Activated CD4-positive, alpha-beta T cell treated with anti-CD3 and anti-CD28 coated beads, Interleukin-2, amount 50 U/mL, for 16 hours (primary cell): ENCODE data around the gene ALX3.
A peak's percentile ranks its signal among the peaks of the same experiment; 100 is the strongest.

Experiments
- DNase-seq: peaks from one replicate; pipeline ENCODE4 v3.0.0-alpha.2; 2020

The ALX3 gene

DNA sequence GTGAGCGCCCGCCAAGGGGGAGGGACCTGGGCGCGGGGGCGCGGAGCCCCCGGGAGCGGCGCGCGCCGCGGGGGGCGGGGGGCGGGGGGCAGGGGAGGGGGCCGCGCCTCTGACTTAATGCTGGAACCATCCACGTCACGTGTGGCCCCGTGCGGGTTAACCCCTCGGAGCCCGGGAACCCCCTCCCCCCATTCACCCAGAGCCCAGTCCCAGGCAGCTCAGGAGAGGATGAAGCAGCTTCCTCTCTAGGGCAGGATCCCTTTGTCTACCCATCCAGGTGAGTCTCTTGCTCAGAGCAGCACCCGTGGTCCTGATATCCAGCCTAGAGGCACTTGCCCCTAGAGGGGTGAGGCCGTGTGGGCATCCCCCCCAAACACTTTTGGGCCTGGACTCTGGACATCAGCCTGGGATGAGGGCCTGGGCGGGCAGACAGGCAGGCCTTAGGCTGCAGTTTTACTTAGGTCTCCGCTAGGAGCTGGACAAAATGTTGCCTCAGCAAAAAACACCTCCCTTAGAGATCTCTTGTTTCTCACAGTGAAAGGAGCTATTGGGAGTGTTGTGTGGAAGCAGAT lies at the start of gene ALX3:
Gene ALX3, minus strand, starts transcription at position 2 of the 572 bp plus-strand sequence. CDS start 60 bp downstream, outside the sequence.
- no peak for DNase-seq

- DNase-seq = no peak
Observed at GRCh38 chr1:110119843-110120242, 49.4 kb upstream of the ALX3 start.

GRCh38 chr1:110118636-110119396 lies 48.3 kb upstream of the ALX3 start:
- no peak for DNase-seq

- no peak for DNase-seq
Observed at GRCh38 chr1:110114784-110115183, 44.3 kb upstream of the ALX3 start.

DNA sequence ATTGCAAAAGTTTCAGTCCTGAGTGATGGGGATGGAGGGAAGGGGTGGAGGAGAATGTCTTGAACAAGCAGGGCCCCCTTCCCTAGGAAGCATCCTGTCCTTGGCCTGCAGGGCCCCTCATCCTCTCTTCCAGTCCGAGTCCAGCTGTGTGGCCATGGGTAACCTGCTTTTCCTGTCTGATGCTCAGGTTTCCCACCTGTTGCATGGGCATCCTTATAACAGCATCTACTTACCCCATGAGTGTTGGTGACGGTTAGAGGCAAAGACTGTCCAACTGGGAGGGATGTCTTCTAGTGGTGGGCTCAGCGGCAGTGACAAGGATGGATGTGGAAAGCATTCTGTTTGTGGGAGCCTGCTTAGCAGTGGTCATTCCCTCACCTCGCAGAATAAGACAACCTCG lies 43.7 kb upstream of the ALX3 start:
- DNase-seq = no peak

DNA sequence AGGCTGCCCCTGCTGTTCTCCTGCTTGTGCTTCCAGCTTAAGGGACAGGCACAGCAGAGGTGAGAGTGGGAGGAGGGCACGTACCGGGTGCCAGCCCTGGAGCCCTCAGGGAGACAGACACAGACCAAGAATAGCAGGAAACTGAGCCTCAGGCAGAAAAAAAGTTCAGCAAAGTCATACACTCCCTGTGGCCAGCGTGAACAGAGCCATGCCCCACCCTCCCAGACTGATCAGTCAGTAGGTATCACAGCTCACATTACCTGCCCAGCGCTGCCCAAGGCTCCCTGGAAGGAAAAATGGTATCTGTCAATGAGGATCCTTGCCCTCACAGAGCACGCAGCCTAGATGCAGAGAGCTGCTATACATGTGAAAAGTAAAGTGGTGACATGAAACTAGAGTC lies 43.1 kb upstream of the ALX3 start:
- DNase-seq = no peak

DNA sequence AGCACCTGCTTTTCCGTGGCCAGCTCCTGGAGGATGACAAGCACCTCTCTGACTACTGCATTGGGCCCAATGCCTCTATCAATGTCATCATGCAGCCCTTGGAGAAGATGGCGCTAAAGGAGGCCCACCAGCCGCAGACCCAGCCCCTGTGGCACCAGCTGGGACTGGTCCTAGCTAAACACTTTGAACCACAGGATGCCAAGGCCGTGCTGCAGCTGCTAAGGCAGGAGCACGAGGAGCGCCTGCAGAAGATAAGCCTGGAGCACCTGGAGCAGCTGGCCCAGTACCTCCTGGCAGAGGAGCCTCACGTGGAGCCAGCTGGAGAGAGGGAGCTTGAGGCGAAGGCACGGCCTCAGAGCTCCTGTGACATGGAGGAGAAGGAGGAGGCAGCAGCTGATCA lies 42.2 kb upstream of the ALX3 start:
- DNase-seq = no peak

- DNase-seq = no peak
Observed at GRCh38 chr1:110112143-110112542, 41.7 kb upstream of the ALX3 start, which contains the start of gene UBL4B. UBL4B (plus strand) TSS chr1:110112443; CDS start chr1:110112535, 92 bp downstream.

DNA sequence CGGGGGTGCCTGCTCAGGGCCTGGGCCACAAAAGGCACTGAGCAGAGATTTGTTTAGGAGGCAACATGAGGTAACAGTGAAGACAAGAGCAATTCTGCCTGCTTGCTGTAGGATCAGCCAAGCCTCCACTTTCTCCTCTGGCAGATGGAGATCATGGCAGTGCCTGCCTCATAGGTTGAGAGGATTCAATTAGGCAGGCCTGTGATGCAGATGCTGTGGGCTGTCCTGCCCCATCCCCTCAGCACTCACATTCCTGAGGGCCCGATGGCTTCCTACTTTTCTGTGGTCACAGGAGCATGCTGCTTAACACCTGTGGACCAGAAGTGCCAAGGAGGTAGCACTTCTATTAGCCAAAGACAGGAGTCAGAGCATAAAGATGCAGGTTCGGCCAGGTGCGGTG lies 40.6 kb upstream of the ALX3 start:
- DNase-seq = no peak

DNA sequence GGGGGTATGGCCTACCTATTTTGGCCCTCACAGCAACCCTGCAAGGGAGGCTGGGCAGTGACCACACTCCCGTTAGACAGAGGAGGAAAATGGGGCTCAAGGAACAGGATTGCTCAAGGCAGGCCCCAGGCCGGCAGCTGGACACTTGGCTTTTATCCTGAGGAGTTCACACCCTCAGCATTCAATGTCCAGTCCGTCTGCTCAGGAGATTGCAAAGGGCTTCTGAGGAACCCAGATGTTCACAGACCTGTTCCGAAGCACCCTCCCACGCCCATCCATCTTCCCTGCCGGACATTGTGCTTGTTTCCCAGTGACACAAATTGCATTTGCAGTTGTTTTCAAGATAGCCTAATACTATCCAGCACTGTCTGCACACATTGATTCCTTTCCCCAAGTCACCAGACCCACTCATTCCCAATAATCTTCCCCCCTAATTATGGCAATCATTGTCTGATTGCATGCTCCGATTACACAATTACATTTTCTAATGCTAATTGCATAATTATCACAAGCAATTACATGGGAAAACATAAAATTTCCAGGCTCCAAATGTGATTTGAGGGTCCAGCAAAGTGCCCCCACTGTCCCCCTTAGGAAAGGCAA lies 37.5 kb upstream of the ALX3 start:
- no peak for DNase-seq

DNA sequence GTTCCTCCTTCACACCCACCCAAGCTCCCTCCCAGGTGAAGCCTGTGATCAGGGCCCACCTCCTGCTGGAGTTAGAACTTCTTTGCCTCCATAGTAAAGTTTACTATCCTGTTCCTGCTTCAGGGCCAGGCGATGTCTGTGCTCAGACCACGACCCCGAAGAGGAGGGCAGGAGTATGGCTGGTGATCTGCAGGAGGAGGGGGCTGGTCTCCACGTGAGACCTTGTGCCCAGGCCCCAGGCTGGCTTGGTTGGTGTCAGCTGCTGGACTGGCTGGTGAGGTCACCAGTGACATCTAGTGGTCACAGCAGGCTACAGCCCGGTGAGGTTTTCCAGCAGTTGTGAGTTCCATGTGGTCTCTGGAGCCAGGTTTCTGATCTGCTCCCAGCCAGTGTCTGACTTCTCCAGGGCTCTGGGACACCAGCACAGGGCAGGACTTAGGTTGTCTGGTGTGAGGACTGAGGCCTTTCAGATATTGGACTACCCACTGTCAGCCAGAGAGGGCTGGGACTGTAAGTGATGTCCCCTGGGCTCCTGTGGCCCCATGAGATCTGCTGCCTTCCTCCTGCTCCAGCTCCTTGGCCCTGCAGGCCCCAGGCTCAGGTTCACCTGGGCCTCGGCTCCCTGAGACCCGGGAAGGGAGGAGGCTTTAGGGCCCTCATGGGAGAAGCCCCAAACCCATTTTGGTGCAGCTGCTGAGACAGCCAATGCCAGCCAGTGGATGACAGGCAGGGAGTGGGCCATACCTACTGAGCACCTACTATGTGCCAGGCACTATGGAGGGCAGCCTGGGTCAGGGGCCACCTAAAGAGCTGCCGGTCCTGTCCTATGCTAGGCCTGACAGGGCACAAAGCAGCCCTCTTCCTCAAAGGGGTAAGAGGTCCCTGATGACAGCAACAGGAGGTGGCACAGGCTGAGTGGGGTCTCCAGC lies 35.8 kb upstream of the ALX3 start:
- peak; percentile 66 for DNase-seq

- DNase-seq = no peak
Observed at GRCh38 chr1:110102081-110102480, 31.6 kb upstream of the ALX3 start.

- no peak for DNase-seq
Observed at GRCh38 chr1:110100335-110100734, 29.9 kb upstream of the ALX3 start.

DNA sequence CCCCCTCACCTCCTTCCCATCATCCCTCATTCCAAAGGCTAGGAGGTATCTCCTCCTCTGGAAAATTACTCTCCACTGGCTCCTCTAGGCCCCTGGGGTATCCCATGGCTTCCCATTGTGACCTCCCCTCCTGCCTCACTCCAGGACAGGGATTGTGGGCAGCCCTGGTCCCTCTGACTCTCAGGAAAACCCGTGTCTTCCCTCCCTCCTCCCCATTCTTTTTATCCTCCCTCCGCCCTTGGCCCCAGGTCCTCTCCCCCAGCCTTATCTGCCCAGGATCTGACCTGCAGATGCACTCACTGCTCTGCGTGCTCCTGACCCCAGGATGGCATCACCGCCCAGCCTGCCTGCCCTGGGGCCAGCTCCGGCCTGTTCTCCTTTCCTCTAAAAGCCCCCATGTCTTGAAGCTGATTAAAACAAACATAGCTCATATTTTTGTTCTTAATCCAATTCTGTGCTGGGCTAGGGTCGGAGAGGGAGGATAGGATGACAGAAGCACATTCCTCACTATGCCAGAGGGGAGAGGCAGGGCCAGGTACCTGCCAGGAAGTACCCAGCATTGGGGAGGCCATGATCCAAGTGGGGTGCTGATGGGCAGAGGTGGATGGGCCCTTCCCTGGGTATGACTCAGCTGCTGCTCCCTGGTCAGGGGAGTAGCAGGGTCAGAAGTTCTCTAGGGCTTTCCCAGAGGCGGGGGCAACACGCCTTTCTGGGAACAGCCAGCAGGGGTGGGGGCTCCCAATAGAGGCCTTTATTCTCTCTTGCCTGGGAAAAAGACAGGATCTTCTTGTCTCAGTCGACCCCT lies 28.0 kb upstream of the ALX3 start:
- DNase-seq = no peak

GRCh38 chr1:110097507-110098221 lies 27.2 kb upstream of the ALX3 start:
- DNase-seq = no peak

DNA sequence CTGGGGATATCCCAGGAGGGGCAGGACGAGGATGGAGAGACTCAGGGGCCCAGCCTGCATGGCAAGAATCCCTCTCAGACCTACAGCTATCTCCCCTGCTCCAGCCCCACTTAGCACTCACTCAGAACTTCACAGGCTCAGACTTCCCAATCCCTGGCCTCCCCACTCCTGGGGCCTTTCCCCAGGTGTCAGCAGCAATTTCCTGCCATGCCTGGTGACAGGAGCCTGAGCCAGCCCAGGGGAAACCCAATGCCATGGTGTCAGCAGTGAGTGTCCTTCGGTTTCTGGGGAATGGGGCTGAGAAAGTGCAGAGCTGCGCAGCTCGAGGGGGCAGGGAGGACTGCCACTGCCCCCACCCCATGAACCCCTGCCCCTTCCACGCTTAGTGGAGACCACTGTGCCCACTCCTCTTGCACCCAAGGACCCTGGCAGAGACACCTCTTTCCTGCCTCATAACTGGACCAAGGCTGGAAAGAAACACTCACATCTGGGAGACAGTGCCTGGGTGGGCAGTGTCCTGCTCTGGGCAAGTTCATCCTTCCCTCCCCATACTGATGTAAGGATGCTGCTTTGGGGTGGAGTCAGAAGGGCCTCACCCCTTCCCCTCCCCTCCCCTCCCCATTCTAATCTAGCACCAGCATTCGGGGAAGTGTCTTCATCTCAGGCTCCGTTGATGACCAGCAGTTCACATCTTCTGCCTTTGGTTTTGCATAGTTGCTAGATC lies 24.6 kb upstream of the ALX3 start:
- DNase-seq = no peak

DNA sequence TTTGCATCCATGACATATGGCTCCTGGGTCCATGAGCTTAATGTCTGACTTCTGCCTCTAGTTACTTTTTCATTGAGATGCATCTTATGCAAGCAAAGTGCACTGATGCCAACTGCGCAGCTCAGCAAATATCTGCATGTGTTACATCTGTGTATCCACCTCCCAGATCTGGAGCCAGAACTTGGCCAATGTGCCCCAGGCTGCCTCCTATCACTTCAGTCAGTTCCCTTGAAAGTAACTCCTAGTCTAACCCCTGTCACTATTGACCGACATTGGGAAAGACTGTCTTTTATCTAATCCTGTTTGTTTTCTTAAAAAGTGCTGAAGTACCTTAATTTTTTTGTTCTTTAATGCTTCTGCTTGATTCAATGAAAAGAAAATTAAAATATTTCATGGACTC lies 22.5 kb upstream of the ALX3 start:
- no peak for DNase-seq

DNA sequence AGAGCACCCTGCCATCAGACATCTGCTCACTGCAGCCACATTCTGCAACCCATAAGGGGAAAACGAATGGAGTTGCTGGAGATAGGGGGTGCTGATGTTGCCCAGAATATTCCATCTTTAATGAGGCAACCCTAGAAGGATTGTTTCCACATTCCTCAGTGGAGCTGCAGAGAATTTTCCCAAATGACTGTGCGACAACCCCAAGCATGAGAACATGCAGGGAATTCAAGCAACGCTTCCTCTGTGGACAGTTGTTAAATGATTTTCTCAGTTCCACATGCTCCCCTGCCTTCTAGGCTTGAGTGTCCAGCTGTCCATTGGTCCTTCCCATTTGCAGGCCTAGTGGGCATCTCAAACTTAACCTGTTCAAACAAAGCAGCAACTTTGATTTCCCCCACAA lies 21.3 kb upstream of the ALX3 start:
- DNase-seq = no peak

DNA sequence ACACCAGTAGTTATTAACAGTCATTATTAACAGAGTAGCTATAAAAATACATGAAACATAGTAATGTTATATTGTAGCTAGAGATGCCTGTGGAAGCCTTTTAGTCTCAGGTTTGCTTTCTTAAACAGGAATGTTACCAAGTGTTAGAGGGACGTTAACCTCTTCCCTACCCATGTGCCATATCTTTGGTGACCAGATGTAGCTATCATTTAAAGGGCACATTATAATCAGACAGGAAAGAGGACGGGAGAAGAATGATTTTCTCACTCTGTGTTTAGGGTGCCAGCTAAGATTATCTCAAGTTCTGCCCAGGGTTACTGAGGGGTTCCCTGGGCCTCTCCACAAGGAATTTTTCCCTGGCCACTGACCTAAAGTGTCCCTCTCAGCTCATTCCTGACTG lies 20.9 kb upstream of the ALX3 start:
- DNase-seq = no peak

DNA sequence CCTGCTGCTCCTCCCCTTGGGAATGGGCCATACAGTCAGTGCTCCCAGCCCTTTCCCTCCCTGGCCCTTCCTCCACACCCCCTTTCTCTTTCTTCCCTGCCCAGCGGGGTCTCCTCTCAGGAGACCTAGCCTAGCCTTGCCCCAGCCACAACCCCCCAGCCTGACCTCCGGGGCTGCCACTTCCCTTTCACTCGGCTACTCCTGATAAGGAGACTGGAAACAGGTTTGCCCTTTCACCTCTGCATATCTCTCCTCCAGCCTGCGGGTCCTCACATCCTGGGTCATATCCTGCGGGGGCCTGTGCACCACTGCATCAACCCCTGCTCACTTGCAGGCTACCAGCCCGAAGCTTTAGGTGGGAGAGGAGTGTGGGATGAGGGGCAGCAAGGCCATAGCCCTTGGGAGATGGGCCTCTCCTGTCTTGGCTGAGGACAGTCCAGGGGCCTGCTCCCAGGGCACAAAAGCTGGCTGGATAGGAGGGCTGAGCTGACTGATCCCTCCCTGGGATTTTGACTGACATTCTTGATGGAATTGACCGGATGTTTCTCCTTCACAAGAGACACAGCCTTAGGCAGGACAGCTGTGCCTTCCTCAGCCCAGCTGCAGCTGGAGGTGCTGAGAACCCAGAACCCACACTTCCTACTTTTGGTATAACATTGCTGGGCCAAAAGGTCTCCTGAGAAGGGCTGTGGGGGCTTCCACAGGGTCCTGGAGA lies 19.2 kb upstream of the ALX3 start:
- DNase-seq = no peak
